Stimulated activated CD4-positive, alpha-beta T cell treated with anti-CD3 and anti-CD28 coated beads, TNF-alpha, amount 100 ng/mL, for 24 hours (primary cell): ENCODE measurements around the gene IYD.
"Not testable (repeated sequence)": the region's sequence is repeated elsewhere in the genome, so short reads cannot be mapped to it uniquely, and the experiment has no call there.

ENCODE experiments used
- DNase-seq, 3 experiments: peaks; one replicate each; pipeline ENCODE4 v3.0.0-alpha.2; 2020; ENCODE audit warnings: low read depth in 3 of 3

IYD gene

GRCh38 chr6:150430815-150431214 is 62.0 kb downstream of the IYD start:
- DNase-seq = no peak

DNA sequence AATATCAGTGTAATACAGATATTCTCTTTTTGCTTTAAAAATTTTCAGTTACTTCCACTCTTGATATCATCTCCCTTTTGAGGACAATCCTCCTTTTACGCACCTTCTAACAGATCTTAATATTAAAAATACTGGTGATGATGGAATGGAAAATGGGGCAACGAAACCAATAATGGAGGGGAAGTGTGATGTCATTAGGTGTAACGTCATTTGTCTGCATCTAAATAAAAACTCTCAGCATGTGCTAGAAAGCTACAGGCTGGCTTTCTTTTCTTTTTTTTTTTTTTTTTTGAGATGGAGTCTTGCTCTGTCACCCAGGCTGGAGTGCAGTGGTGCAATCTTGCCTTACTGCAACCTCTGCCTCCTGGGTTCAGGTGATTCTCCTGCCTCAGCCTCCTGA is 66.5 kb downstream of the IYD start:
- no peak for DNase-seq

DNA sequence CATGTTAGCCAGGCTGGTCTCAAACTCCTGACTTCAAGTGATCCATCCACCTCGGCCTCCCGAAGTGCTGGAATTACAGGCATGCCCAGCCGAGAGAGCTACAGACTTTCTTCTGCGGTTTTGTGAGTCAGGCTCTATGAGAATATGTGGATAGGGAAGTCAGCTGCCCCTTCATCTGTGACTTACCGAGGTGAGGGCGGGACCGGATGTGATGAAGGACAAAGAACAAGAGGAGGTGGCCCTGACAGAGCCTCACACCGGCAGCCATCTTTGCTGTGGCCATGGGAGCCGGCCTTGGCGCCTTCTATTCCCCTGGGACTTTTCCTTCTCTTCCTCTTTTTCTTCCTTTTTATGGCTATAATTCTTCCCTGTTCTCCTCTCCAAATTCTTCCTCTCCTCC is 67.0 kb downstream of the IYD start:
- no peak for DNase-seq

DNA sequence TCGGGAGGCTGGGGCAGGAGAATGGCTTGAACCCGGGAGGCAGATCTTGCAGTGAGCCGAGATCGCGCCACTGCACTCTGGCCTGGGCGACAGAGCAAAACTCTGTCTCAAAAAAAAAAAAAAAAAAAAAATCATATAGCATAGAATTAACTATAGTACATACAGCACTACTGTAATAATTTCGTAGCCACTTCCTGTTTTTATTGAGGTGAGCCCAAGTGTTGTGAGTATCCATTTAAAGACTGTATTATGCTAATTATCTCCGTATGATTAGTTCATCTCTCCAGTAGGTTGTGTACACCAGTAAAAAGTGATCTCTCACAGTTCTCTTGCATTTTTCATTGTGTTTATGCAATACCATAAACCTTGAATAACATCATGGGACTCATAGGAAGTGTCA is 70.6 kb downstream of the IYD start:
- DNase-seq = no peak

GRCh38 chr6:150443621-150444020 is 74.8 kb downstream of the IYD start:
- DNase-seq = no peak

GRCh38 chr6:150444308-150444707 is 75.5 kb downstream of the IYD start:
- DNase-seq = no peak

DNA sequence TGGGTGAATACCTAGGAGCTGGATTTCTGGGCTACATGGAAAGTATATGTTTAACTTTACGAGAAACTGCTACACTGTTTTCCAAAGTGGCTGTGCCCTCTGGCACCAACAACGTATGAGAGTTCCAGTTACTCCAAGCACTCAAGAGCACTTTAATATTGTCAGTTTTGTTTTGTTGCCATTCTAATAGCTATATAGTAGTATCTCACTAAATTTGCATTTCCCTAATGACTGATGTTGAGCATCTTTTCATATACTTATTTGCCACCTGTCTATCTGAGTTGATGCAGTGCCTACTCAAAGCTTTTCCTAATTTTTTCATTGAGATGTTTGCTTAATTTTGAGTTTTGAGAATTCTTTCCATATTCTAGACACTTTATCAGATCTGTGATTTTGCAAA is 76.7 kb downstream of the IYD start:
- no peak for DNase-seq

DNA sequence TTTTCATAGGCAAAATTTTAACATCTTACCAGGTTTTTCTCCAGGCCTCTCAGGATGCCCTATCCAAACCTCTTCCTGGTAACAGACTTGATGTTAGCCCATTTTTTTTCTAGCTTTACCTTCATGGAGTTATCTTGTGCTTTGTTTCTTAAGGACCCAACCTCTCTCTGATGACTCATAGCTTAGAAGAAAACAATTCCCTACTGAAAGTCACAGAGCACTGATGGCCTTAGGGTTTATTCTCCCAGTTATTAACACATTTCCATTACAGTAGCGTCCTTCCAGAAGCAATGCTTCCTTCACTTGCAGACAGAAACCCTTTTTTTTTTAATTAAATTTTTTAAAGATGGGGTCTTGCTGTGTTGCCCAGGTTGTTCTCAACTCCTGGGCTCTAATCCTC is 79.4 kb downstream of the IYD start:
- DNase-seq = no peak

DNA sequence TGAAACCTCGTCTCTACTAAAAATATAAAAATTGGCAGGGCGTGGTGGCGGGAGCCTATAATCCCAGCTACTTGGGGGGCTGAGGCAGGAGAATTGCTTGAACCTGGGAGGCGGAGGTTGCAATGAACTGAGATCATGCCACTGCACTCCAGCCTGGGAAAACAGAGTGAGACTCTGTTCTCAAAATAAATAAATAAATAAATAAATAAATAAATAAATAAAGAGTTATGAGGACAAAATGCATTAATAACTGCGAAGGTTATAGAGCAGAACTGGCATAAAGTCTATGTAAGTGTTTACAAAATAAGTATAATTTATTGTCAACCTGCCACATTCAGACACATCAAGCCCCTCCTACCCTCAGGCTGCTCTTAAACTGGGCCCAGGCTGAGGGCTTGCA is 80.2 kb downstream of the IYD start:
- DNase-seq = not testable (repeated sequence)

- no peak for DNase-seq
Measured at GRCh38 chr6:150450918-150451317, 82.1 kb downstream of the IYD start.

GRCh38 chr6:150451807-150452427 is 83.1 kb downstream of the IYD start:
- no peak for DNase-seq

- DNase-seq = no peak
Measured at GRCh38 chr6:150452428-150453243, 83.8 kb downstream of the IYD start.

GRCh38 chr6:150453357-150453756 is 84.5 kb downstream of the IYD start:
- DNase-seq = no peak
